ENCODE measurements around the gene KRTAP5-9. TPM values are rescaled to one million over a fixed set of nuclear protein-coding genes. Genes with fewer than 3 reads are reported as not detected.

The KRTAP5-9 gene
- total and polyA plus RNA-seq, 10 of the 15 experiments (the other 5 are each of a cell fraction or from before 2014, with no cell fraction given), result 0.06 to 0.38 (median 0.19) TPM; not detected in 4

- TF ChIP-seq ELK1 (IDR thresholded peaks at IDR 0.05; ENCODE audit: low read depth, low read length), result no peak
- TF ChIP-seq POLR2A (IDR thresholded peaks at IDR 0.05; ENCODE audit: low read depth, low read length), result no peak
- TF ChIP-seq MYC (IDR thresholded peaks at IDR 0.05; ENCODE audit: insufficient read depth, insufficient read length, insufficient replicate concordance, low read length, severe bottlenecking), result no peak
- TF ChIP-seq SMARCA5 (IDR thresholded peaks at IDR 0.05), result no peak
These were observed 9.6 kb upstream of the KRTAP5-9 start (continued) for GRCh38 chr11:71538666-71538990.

DNA sequence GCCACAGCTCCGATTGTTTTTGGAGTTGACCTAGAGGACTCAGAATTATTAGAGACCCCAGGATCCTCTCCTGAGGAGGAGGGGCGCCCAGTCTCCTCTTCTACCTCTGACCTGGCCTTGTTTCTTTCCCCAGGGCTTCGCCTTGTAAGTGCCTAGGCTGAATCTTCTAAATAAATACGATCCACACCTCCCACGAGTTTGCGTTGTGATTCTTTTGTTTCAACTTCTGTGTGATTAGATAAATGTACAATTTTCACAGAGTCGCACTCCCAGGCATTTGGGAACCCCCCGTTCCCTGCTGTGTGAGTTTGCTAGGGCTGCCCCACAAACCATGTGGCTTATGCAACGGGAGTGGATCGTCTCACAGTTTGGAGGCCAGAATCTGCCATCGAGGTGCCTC, 9.2 kb upstream of the KRTAP5-9 start:
- Histone ChIP-seq H3K79me2 (ENCODE audit: control insufficient read depth, insufficient read depth, low read length) (no peaks in the 10 kb centered on the region), H3K4me2 (ENCODE audit: control insufficient read depth, insufficient read depth) (no peak overlapping the region), H3K4me3 (no peak overlapping the region), H3K27ac (ENCODE audit: control insufficient read depth, insufficient read depth) (no peak overlapping the region), H3K4me1 (ENCODE audit: control insufficient read depth, insufficient read depth, low read length) (peaks cover 47% of the 10 kb centered on the region), H3K27me3 (replicated peaks in 1 of 2; ENCODE audit: control insufficient read depth in 2 of 2, insufficient read depth in 2 of 2, low read length in 1 of 2) (no peaks in the 10 kb centered on the region), H3K36me3 (ENCODE audit: control insufficient read depth in 2 of 2, insufficient read depth in 2 of 2, low read length in 1 of 2) (no peaks in the 10 kb centered on the region), H2AFZ (ENCODE audit: control insufficient read depth, low read depth, low read length) (no peak overlapping the region), H3K9me3 (replicated peaks; ENCODE audit: control insufficient read depth, insufficient read depth, low read length) (peaks cover 33% of the 10 kb centered on the region), H4K20me1 (ENCODE audit: control insufficient read depth, insufficient read depth) (no peaks in the 10 kb centered on the region), H3K9ac (ENCODE audit: control insufficient read depth, insufficient read depth, low read length) (no peak overlapping the region)
- no peak for DNase-seq (ENCODE audit: low read depth, low spot score)
- ChIA-PET SMC1A (ENCODE audit: uncharacterized antibody, unreplicated experiment) (no interaction called here), POLR2A (no interaction called here), CTCF (no interaction called here), RAD21 (ENCODE audit: unreplicated experiment) (no interaction called here)
- no peak for FAIRE-seq
- TF ChIP-seq SIX5 (IDR thresholded peaks at IDR 0.05; ENCODE audit: low read depth, low read length, severe bottlenecking) (no peak), BHLHE40 (IDR thresholded peaks at IDR 0.05; ENCODE audit: borderline replicate concordance in 1 of 2, low read depth in 2 of 2, low read length in 1 of 2) (no peak), BCL3 (IDR thresholded peaks at IDR 0.05; ENCODE audit: borderline replicate concordance, insufficient read depth, low read depth, low read length, poor library complexity, severe bottlenecking) (no peak), SPI1 (IDR thresholded peaks at IDR 0.05; ENCODE audit: borderline replicate concordance, insufficient read depth, low read depth, low read length) (no peak), SMC3 (IDR thresholded peaks at IDR 0.05; ENCODE audit: borderline replicate concordance, low read length) (no peak), EED (IDR thresholded peaks at IDR 0.05; ENCODE audit: low read depth) (no peak), JUND (IDR thresholded peaks at IDR 0.05; ENCODE audit: low read depth, low read length) (no peak), SREBF1 (IDR thresholded peaks at IDR 0.05; ENCODE audit: low read length) (no peak), SREBF2 (IDR thresholded peaks at IDR 0.05; ENCODE audit: low read length) (no peak)
- TF ChIP-seq, protein P1, sequence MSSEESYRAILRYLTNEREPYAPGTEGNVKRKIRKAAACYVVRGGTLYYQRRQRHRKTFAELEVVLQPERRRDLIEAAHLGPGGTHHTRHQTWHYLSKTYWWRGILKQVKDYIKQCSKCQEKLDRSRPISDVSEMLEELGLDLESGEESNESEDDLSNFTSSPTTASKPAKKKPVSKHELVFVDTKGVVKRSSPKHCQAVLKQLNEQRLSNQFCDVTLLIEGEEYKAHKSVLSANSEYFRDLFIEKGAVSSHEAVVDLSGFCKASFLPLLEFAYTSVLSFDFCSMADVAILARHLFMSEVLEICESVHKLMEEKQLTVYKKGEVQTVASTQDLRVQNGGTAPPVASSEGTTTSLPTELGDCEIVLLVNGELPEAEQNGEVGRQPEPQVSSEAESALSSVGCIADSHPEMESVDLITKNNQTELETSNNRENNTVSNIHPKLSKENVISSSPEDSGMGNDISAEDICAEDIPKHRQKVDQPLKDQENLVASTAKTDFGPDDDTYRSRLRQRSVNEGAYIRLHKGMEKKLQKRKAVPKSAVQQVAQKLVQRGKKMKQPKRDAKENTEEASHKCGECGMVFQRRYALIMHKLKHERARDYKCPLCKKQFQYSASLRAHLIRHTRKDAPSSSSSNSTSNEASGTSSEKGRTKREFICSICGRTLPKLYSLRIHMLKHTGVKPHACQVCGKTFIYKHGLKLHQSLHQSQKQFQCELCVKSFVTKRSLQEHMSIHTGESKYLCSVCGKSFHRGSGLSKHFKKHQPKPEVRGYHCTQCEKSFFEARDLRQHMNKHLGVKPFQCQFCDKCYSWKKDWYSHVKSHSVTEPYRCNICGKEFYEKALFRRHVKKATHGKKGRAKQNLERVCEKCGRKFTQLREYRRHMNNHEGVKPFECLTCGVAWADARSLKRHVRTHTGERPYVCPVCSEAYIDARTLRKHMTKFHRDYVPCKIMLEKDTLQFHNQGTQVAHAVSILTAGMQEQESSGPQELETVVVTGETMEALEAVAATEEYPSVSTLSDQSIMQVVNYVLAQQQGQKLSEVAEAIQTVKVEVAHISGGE (CRISPR knock-in tag; IDR thresholded peaks at IDR 0.05), result no peak
- TF ChIP-seq, protein P2, sequence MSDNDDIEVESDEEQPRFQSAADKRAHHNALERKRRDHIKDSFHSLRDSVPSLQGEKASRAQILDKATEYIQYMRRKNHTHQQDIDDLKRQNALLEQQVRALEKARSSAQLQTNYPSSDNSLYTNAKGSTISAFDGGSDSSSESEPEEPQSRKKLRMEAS (IDR thresholded peaks at IDR 0.05; ENCODE audit: low read depth, low read length), result no peak
- in situ Hi-C loops (cut with MboI) (no loop called here), intact Hi-C loops (cut with micrococcal nuclease; ENCODE audit: unreplicated experiment) (no loop called here)
- ATAC-seq, result no peak
- BruUV-seq (replicated peaks), result no TSS peak
- 78% methylated on average over 11 of the region's 11 CpGs for WGBS (ENCODE audit: insufficient coverage, insufficient replicate concordance, low lambda C conversion rate, missing lambda C conversion rate)

All from GM12878 (cell line).